Measurements from ENCODE around the gene SEMA5A. TPM values are rescaled to one million over a fixed set of nuclear protein-coding genes. Genes with fewer than 3 reads are reported as not detected.

SEMA5A gene
- total RNA-seq, 1 experiment from 2014 or later: 0.15 TPM

- no peaks in the 10 kb centered on the region for H3K36me3 ChIP-seq (ENCODE audit: control insufficient read depth, insufficient read depth, low read length)
- DNase-seq (ENCODE audit: low read depth, low spot score) (no peak), ATAC-seq (no peak)
- in situ Hi-C loops (cut with HindIII; ENCODE audit: low pct_unique_long_range_greater_than_20kb, low sequenced_read_pairs) (loop anchor here (25.0 kb wide), 1 partner anchor 1592 kb away; no protein-coding TSS in a partner anchor), intact Hi-C loops (cut with micrococcal nuclease; ENCODE audit: unreplicated experiment) (no loop called here)
- H3K4me1 ChIP-seq (ENCODE audit: control insufficient read depth, insufficient read depth, low read length): no peaks in the 10 kb centered on the region
- ChIA-PET POLR2A (no interaction called here), CTCF (no interaction called here)
- H3K27me3 ChIP-seq (ENCODE audit: control insufficient read depth, insufficient read depth, low read length): no peaks in the 10 kb centered on the region
- no peak overlapping the region for H3K27ac ChIP-seq (ENCODE audit: low read length)
- no TSS peak for BruUV-seq (replicated peaks)
- H3K4me3 ChIP-seq (ENCODE audit: low read depth in 2 of 2, low read length in 2 of 2): no peak overlapping the region
- TF ChIP-seq TCF7L2 (IDR thresholded peaks at IDR 0.05; ENCODE audit: low read depth, low read length): no peak
- TF ChIP-seq SIN3A (IDR thresholded peaks at IDR 0.05; ENCODE audit: borderline replicate concordance, insufficient read depth, low read depth, low read length): no peak
- TF ChIP-seq POLR2AphosphoS5 (IDR thresholded peaks at IDR 0.05; ENCODE audit: low read depth, low read length): no peak
- TF ChIP-seq CTCF (IDR thresholded peaks at IDR 0.05): no peak
- TF ChIP-seq REST (IDR thresholded peaks at IDR 0.05; ENCODE audit: insufficient read depth in 1 of 2, low read depth in 2 of 2, low read length in 1 of 2): no peak
- no peaks in the 10 kb centered on the region for H3K9me3 ChIP-seq (ENCODE audit: control insufficient read depth, insufficient read depth, low read depth, low read length)
Observed at GRCh38 chr5:9529513-9529912, 16.4 kb downstream of the SEMA5A start.

- ChIA-PET CTCF (interaction anchor here (0.7 kb wide), 1 partner anchor 453 kb away, joined by 3 read pairs; no protein-coding TSS in a partner anchor), POLR2A (no interaction called here)
- no TSS peak for BruUV-seq (replicated peaks)
- Histone ChIP-seq H3K4me3 (ENCODE audit: low read depth in 2 of 2, low read length in 2 of 2) (no peak overlapping the region), H3K9me3 (ENCODE audit: control insufficient read depth, insufficient read depth, low read depth, low read length) (no peaks in the 10 kb centered on the region), H3K4me1 (ENCODE audit: control insufficient read depth, insufficient read depth, low read length) (no peaks in the 10 kb centered on the region), H3K36me3 (ENCODE audit: control insufficient read depth, insufficient read depth, low read length) (no peaks in the 10 kb centered on the region), H3K27me3 (ENCODE audit: control insufficient read depth, insufficient read depth, low read length) (no peaks in the 10 kb centered on the region), H3K27ac (ENCODE audit: low read length) (no peak overlapping the region)
- DNase-seq (ENCODE audit: low read depth, low spot score) (no peak), ATAC-seq (no peak)
- TF ChIP-seq SIN3A (IDR thresholded peaks at IDR 0.05; ENCODE audit: borderline replicate concordance, insufficient read depth, low read depth, low read length) (no peak), REST (IDR thresholded peaks at IDR 0.05; ENCODE audit: insufficient read depth in 1 of 2, low read depth in 2 of 2, low read length in 1 of 2) (no peak), TCF7L2 (IDR thresholded peaks at IDR 0.05; ENCODE audit: low read depth, low read length) (no peak), POLR2AphosphoS5 (IDR thresholded peaks at IDR 0.05; ENCODE audit: low read depth, low read length) (no peak), CTCF (IDR thresholded peaks at IDR 0.05) (no peak)
- intact Hi-C loops (cut with micrococcal nuclease; ENCODE audit: unreplicated experiment): no loop called here
- in situ Hi-C loops (cut with HindIII; ENCODE audit: low pct_unique_long_range_greater_than_20kb, low sequenced_read_pairs): loop anchor here (25.0 kb wide), 1 partner anchor 1592 kb away; no protein-coding TSS in a partner anchor
Observed at GRCh38 chr5:9529041-9529480, 16.8 kb downstream of the SEMA5A start.
